PFSK-1 (cell line): ENCODE results near the gene RPRD1B.

ENCODE experiments used
- FOXP2 ChIP-seq: optimal IDR thresholded peaks from 2 replicates; pipeline ENCODE3; 2011; ENCODE audit warnings: borderline replicate concordance, control low read depth, inconsistent platforms; ENCODE audit not compliant: insufficient read depth; ENCODE audit errors: extremely low read length, extremely low read depth
- POLR2AphosphoS5 ChIP-seq: IDR thresholded peaks from 2 replicates; pipeline ENCODE4 v1.6.1; 2012; ENCODE audit warnings: low read depth, mild to moderate bottlenecking, control low read depth, low read length, moderate library complexity
- SIN3A ChIP-seq: IDR thresholded peaks from 2 replicates; pipeline ENCODE4 v1.6.1; 2012; ENCODE audit warnings: mild to moderate bottlenecking, low read length, moderate library complexity, borderline replicate concordance; ENCODE audit not compliant: insufficient read depth
- TAF1 ChIP-seq: IDR thresholded peaks from 2 replicates; pipeline ENCODE4 v1.6.1; 2012; ENCODE audit warnings: low read length, control low read depth, borderline replicate concordance; ENCODE audit not compliant: insufficient read depth
- TF ChIP-seq, protein P1 (sequence below), 2 experiments: IDR thresholded peaks; 2 replicates each; pipeline versions ENCODE4 v1.6.1 to v1.8.0; 2011 to 2012; ENCODE audit warnings: low read depth in 2 of 2, low read length in 2 of 2, control low read depth in 1 of 2, inconsistent platforms in 1 of 2, mild to moderate bottlenecking in 1 of 2, moderate library complexity in 1 of 2; ENCODE audit not compliant: insufficient read depth in 1 of 2

The RPRD1B gene

DNA sequence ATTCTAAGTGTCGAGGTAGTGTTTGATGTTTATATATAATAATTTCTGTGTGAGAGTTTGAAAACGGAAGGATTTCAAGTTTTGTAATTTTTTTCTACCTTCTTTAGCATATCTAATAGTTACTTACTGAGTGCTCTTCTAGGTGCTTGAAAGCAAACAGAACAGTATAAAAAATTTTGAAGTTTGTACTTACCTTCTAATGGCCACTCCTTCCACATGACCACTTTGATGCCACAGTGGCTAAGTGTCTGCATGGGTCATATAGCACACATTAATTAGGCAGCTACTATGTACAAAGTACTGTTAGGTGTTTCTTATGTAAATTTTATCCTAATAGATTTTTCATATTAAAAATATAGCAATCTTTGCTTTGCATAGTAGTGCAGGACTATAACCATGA, 21.1 kb downstream of the RPRD1B start:
- no peak for TF ChIP-seq TAF1
- TF ChIP-seq FOXP2 = no peak
- TF ChIP-seq POLR2AphosphoS5 = no peak
- TF ChIP-seq SIN3A = no peak
- TF ChIP-seq, protein P1, sequence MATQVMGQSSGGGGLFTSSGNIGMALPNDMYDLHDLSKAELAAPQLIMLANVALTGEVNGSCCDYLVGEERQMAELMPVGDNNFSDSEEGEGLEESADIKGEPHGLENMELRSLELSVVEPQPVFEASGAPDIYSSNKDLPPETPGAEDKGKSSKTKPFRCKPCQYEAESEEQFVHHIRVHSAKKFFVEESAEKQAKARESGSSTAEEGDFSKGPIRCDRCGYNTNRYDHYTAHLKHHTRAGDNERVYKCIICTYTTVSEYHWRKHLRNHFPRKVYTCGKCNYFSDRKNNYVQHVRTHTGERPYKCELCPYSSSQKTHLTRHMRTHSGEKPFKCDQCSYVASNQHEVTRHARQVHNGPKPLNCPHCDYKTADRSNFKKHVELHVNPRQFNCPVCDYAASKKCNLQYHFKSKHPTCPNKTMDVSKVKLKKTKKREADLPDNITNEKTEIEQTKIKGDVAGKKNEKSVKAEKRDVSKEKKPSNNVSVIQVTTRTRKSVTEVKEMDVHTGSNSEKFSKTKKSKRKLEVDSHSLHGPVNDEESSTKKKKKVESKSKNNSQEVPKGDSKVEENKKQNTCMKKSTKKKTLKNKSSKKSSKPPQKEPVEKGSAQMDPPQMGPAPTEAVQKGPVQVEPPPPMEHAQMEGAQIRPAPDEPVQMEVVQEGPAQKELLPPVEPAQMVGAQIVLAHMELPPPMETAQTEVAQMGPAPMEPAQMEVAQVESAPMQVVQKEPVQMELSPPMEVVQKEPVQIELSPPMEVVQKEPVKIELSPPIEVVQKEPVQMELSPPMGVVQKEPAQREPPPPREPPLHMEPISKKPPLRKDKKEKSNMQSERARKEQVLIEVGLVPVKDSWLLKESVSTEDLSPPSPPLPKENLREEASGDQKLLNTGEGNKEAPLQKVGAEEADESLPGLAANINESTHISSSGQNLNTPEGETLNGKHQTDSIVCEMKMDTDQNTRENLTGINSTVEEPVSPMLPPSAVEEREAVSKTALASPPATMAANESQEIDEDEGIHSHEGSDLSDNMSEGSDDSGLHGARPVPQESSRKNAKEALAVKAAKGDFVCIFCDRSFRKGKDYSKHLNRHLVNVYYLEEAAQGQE (IDR thresholded peaks at IDR 0.05; ENCODE audit: insufficient read depth in 1 of 2, low read depth in 2 of 2, low read length in 2 of 2) = no peak

DNA sequence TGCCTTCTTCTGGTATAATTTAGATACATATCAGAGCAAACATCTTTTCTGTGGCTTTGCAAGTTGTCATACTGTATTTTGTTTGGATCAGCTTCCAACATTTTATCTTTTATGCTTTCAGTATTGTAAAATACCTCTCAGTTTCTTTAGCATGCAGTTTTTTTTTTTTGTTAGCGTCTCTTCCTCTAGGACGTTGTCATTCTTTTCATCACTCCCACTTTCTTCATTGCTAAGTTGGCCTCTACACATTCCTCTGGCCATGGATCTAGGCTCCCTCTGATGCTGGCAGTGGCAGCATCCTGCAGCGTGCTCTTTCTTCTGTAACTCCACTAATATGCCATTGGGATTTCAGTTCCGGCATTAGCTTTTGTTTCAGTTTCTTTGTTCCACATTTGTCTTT, 21.7 kb downstream of the RPRD1B start:
- TF ChIP-seq TAF1 (no peak), SIN3A (no peak), FOXP2 (no peak), POLR2AphosphoS5 (no peak)
- TF ChIP-seq, protein P1 (IDR thresholded peaks at IDR 0.05; ENCODE audit: insufficient read depth in 1 of 2, low read depth in 2 of 2, low read length in 2 of 2) = no peak

DNA sequence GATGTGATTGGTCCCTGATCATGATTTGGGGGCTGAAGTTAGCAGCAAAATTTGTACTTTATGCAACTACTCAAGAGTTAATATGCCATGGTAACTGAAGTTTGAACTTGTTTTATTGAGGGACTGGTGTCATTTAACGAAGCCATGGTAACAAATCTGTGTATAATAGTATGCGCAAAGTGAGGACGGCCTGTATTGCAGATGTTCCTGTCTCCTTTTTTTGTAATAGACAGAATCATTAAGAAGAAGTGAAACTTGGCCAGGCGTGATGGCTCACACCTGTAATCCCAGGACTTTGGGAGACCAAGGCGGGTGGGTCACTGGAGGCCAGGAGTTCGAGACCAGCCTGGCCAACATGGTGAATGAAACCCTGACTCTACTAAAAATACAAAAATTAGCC, 22.3 kb downstream of the RPRD1B start:
- TF ChIP-seq TAF1 (no peak), FOXP2 (no peak), SIN3A (no peak), POLR2AphosphoS5 (no peak)
- TF ChIP-seq, protein P1 (IDR thresholded peaks at IDR 0.05; ENCODE audit: insufficient read depth in 1 of 2, low read depth in 2 of 2, low read length in 2 of 2) = no peak

DNA sequence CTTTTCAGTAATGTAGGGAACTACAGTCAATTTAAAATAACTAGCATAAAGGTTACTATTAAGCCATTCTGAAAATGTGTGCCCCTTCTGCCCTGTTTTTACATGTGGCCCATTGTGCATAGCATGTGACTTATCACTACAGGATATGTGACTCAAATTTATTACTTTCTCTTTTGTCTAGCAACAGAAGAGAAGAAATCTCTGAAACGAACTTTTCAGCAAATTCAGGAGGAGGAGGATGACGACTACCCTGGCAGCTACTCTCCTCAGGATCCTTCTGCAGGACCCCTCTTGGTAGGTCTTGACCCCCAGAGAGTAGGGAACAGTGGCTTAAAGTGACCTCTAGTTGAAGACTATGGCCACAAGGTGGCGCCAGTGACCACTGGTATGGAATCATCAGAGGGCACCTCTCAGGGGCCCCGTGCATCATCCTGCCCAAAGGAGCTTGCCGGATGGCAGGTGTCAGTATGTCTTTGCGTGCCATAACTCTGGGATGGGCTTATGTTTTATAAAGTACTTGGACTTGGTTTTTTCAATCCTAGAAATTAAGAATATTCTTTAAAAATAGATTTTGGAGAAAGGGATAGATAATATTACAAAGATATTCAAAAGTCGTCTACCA, 23.9 kb downstream of the RPRD1B start:
- TF ChIP-seq SIN3A = no peak
- TF ChIP-seq POLR2AphosphoS5 = no peak
- TF ChIP-seq, protein P1 (IDR thresholded peaks at IDR 0.05; ENCODE audit: insufficient read depth in 1 of 2, low read depth in 2 of 2, low read length in 2 of 2) = no peak
- TF ChIP-seq FOXP2 = no peak
- no peak for TF ChIP-seq TAF1

DNA sequence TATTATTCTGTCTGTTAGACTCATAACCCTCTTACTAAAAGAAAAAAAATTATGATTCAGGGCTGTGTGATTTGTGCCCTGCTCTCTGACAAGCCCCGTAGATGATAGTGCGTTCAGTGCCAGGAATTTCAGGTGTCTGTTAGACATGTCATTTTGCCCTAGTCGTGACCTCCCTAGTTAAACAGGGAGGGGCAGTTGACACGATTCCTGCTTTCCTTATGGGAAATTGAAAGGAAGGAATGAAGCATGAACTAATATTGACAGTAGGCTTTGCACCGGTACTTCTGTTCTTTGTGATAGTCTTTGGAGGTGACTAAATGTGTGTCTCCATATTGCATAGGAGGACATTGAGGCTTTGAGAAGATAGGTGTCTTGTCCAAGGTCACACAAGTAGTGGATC, 26.3 kb downstream of the RPRD1B start:
- TF ChIP-seq POLR2AphosphoS5 (no peak), FOXP2 (no peak), SIN3A (no peak), TAF1 (no peak)
- TF ChIP-seq, protein P1 (IDR thresholded peaks at IDR 0.05; ENCODE audit: insufficient read depth in 1 of 2, low read depth in 2 of 2, low read length in 2 of 2) = no peak
